CD14-positive monocyte (primary cell): ENCODE results near the gene MAS1. TPM values are rescaled to one million over a fixed set of nuclear protein-coding genes. Genes with fewer than 3 reads are reported as not detected.

ENCODE experiments used
- DNase-seq, 3 donors: peaks; one replicate each; pipeline ENCODE4 v3.0.0-alpha.2; 2011 to 2022
- H2AFZ ChIP-seq: 2 replicates; pipeline ENCODE4 v1.6.0; 2012; ENCODE audit warnings: mild to moderate bottlenecking, low read depth, low read length, inconsistent platforms; ENCODE audit not compliant: insufficient read depth, poor library complexity, severe bottlenecking
- H3K27ac ChIP-seq, 2 donors: 1 replicate in 1 of 2; 2 replicates in 1 of 2; pipeline ENCODE4 v1.5.1; 2012 to 2013; ENCODE audit warnings: low read length in 2 of 2, control low read depth in 1 of 2, inconsistent platforms in 1 of 2, low read depth in 1 of 2, mild to moderate bottlenecking in 1 of 2
- H3K27me3 ChIP-seq, 2 donors: one replicate each; pipeline versions ENCODE4 v1.6.0 to v1.6.1; 2011 to 2013; ENCODE audit warnings: low read length in 2 of 2; ENCODE audit not compliant: control insufficient read depth in 2 of 2, insufficient read depth in 2 of 2
- H3K36me3 ChIP-seq, 2 donors: replicated peaks in 1 of 2; 1 replicate in 1 of 2; 2 replicates in 1 of 2; pipeline versions ENCODE4 v1.5.1 to v1.6.1; 2012 to 2013; ENCODE audit warnings: low read length in 2 of 2, control low read depth in 1 of 2, inconsistent platforms in 1 of 2, mild to moderate bottlenecking in 1 of 2; ENCODE audit not compliant: insufficient read depth in 2 of 2, control insufficient read depth in 1 of 2
- H3K4me1 ChIP-seq, 2 donors: 1 replicate in 1 of 2; 2 replicates in 1 of 2; pipeline versions ENCODE4 v1.5.1 to v1.6.1; 2012 to 2013; ENCODE audit warnings: low read length in 2 of 2, control low read depth in 1 of 2, inconsistent platforms in 1 of 2, mild to moderate bottlenecking in 1 of 2, moderate library complexity in 1 of 2; ENCODE audit not compliant: insufficient read depth in 2 of 2, control insufficient read depth in 1 of 2
- H3K4me2 ChIP-seq: replicated peaks from 2 replicates; pipeline ENCODE3; 2012; ENCODE audit warnings: low read length, moderate library complexity, mild to moderate bottlenecking; ENCODE audit not compliant: poor library complexity, severe bottlenecking; ENCODE audit errors: extremely low read depth
- H3K4me3 ChIP-seq, 3 experiments: fragments of 200-600 bp in 1 of 3; sonication (generic) in 1 of 3; replicated peaks in 1 of 3; 1 replicate in 2 of 3; 2 replicates in 1 of 3; pipeline ENCODE4 v1.5.1; 2011 to 2013; ENCODE audit warnings: low read length in 3 of 3, mild to moderate bottlenecking in 3 of 3, control low read depth in 2 of 3, low read depth in 2 of 3, inconsistent platforms in 1 of 3, moderate library complexity in 1 of 3
- H3K79me2 ChIP-seq: 2 replicates; pipeline ENCODE4 v1.6.0; 2012; ENCODE audit warnings: mild to moderate bottlenecking, control low read depth, inconsistent platforms, low read length, moderate library complexity; ENCODE audit not compliant: insufficient read depth
- H3K9ac ChIP-seq: 2 replicates; pipeline ENCODE4 v1.6.0; 2017; ENCODE audit warnings: low read length, mild to moderate bottlenecking; ENCODE audit not compliant: insufficient read depth, poor library complexity, severe bottlenecking
- H3K9me3 ChIP-seq, 2 donors: replicated peaks in 1 of 2; 1 replicate in 1 of 2; 2 replicates in 1 of 2; pipeline versions ENCODE4 v1.5.1 to v1.6.1; 2012 to 2013; ENCODE audit warnings: low read length in 2 of 2, control low read depth in 1 of 2; ENCODE audit not compliant: control insufficient read depth in 1 of 2, insufficient read depth in 1 of 2
- H4K20me1 ChIP-seq: 2 replicates; pipeline ENCODE4 v1.6.0; 2012; ENCODE audit warnings: mild to moderate bottlenecking, low read length, control low read depth, moderate library complexity; ENCODE audit not compliant: insufficient read depth
- H3K27ac Mint-ChIP-seq, 7 donors: one replicate each; pipeline ENCODE4 v1.8.0; 2020; ENCODE audit warnings: mild to moderate bottlenecking in 7 of 7, mixed read lengths in 7 of 7, moderate library complexity in 6 of 7, inconsistent platforms in 2 of 7
- H3K27me3 Mint-ChIP-seq, 3 donors: one replicate each; pipeline ENCODE4 v1.8.0; 2021 to 2022; ENCODE audit warnings: low read depth in 3 of 3, mild to moderate bottlenecking in 3 of 3, mixed read lengths in 3 of 3, moderate library complexity in 3 of 3, inconsistent platforms in 1 of 3
- H3K36me3 Mint-ChIP-seq, 2 donors: one replicate each; pipeline ENCODE4 v1.8.0; 2020; ENCODE audit warnings: mixed read lengths in 2 of 2, inconsistent platforms in 1 of 2, mild to moderate bottlenecking in 1 of 2
- H3K4me1 Mint-ChIP-seq: one replicate; pipeline ENCODE4 v1.8.0; 2020; ENCODE audit warnings: mild to moderate bottlenecking, mixed read lengths
- H3K4me3 Mint-ChIP-seq, 2 donors: one replicate each; pipeline ENCODE4 v1.8.0; 2020; ENCODE audit warnings: mild to moderate bottlenecking in 2 of 2, mixed read lengths in 2 of 2, moderate library complexity in 1 of 2
- H3K9me3 Mint-ChIP-seq, 7 donors: one replicate each; pipeline ENCODE4 v1.8.0; 2020 to 2022; ENCODE audit warnings: mixed read lengths in 7 of 7, mild to moderate bottlenecking in 6 of 7, moderate library complexity in 6 of 7, inconsistent platforms in 2 of 7
- WGBS: methylation state at CpG from one replicate; pipeline ENCODE4 v1.1.5; 2013; ENCODE audit warnings: missing lambda C conversion rate; ENCODE audit not compliant: insufficient coverage; 5-methylcytosine and 5-hydroxymethylcytosine counted together
- intact Hi-C, 2 donors: fragments of 100-400 bp; cut with micrococcal nuclease; formaldehyde crosslinking; loops; one replicate each; pipeline versions ENCODE4 v1.15.0 to v1.15.1; 2023
- polyA plus RNA-seq, 3 donors: library from polyadenylated mRNA; depleted of rRNA in 1 of 3; unstranded in 2 of 3; stranded (reverse) in 1 of 3; fragments of 300-500 nt in 2 of 3; fragments of >200 nt in 1 of 3; fragmentation: Illumina TruSeq in 2 of 3; gene quantifications; 1 replicate in 2 of 3; 2 replicates in 1 of 3; pipeline ENCODE4 v1.2.3, GENCODE V29; 2012 to 2021
- TF ChIP-seq, protein P1 (sequence below): fragments of 200-600 bp; IDR thresholded peaks from one replicate; pipeline ENCODE4 v1.8.0; 2022; ENCODE audit warnings: antibody characterized with exemption, mild to moderate bottlenecking

The MAS1 gene
- polyA plus RNA-seq, 3 donors = not detected

DNA sequence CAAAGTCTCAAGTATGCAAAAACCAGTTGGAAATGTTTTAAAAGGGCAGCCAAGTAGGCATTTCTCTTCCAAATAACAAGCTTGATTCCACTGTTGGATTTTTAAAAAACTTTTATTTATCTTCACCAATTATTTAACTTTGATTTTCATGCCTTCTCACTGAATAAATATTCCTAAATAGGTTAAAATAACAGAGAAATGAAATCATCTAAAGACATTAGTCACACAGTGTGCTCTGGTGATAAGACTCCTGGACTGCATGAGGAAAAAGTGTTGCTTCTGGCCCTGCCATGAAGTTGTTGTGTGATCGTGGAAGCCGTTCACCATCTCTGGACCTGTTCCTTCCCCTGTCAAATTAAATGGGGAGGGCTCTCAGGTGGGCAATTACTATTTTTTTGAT is 44.3 kb downstream of the MAS1 start:
- H4K20me1 ChIP-seq = no peaks in the 10 kb centered on the region
- peaks cover 13 to 14% of the 10 kb centered on the region in 2 donors for H3K27me3 ChIP-seq
- H3K36me3 Mint-ChIP-seq = no peaks in the 10 kb centered on the region
- no peaks in the 10 kb centered on the region for H3K36me3 ChIP-seq
- H3K4me3 ChIP-seq = no peak overlapping the region
- no peaks in the 10 kb centered on the region for H3K4me1 ChIP-seq
- H3K9ac ChIP-seq = no peak overlapping the region
- peaks cover 4 to 11% (median 8%) of the 10 kb centered on the region in 7 donors for H3K9me3 Mint-ChIP-seq
- H3K4me2 ChIP-seq = no peak overlapping the region
- DNase-seq = no peak
- H3K79me2 ChIP-seq = no peaks in the 10 kb centered on the region
- H3K9me3 ChIP-seq = peaks cover 8 to 10% of the 10 kb centered on the region in 2 donors
- TF ChIP-seq, protein P1, sequence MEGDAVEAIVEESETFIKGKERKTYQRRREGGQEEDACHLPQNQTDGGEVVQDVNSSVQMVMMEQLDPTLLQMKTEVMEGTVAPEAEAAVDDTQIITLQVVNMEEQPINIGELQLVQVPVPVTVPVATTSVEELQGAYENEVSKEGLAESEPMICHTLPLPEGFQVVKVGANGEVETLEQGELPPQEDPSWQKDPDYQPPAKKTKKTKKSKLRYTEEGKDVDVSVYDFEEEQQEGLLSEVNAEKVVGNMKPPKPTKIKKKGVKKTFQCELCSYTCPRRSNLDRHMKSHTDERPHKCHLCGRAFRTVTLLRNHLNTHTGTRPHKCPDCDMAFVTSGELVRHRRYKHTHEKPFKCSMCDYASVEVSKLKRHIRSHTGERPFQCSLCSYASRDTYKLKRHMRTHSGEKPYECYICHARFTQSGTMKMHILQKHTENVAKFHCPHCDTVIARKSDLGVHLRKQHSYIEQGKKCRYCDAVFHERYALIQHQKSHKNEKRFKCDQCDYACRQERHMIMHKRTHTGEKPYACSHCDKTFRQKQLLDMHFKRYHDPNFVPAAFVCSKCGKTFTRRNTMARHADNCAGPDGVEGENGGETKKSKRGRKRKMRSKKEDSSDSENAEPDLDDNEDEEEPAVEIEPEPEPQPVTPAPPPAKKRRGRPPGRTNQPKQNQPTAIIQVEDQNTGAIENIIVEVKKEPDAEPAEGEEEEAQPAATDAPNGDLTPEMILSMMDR = no peak
- H2AFZ ChIP-seq = no peak overlapping the region
- no peak overlapping the region for H3K27ac ChIP-seq
- no peak overlapping the region for H3K4me3 Mint-ChIP-seq
- intact Hi-C loops = no loop called here
- WGBS = 93% methylated on average over 2 of the region's 2 CpGs
- H3K27me3 Mint-ChIP-seq = peaks cover 16 to 43% (median 36%) of the 10 kb centered on the region in 3 donors
- H3K4me1 Mint-ChIP-seq = peaks cover 3% of the 10 kb centered on the region
- H3K27ac Mint-ChIP-seq = no peak overlapping the region

DNA sequence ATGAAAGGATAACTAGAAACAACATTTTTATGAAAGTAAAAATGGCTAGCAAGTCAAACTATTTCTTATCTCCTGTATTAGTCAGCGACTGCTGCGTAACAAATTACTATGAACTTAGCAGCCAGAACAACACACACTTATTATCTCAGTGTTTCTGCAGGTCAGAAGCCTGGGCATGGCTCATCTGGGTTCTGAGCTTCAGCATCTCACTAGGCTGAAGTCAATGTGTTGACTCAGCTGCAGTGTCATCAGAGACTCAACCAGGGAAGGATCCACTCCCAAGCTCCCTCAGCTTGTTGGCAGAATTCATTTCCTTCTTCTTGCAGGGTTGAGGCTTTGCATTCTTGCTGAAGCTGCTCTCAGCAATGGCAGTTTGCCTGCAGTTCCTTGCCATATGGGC is 44.8 kb downstream of the MAS1 start:
- H3K27me3 ChIP-seq = peaks cover 13 to 14% of the 10 kb centered on the region in 2 donors
- H3K4me1 Mint-ChIP-seq = peaks cover 3% of the 10 kb centered on the region
- peaks cover 4 to 11% (median 8%) of the 10 kb centered on the region in 7 donors for H3K9me3 Mint-ChIP-seq
- no peak overlapping the region for H3K4me2 ChIP-seq
- no peak overlapping the region for H3K27ac Mint-ChIP-seq
- no peak for DNase-seq
- H3K36me3 Mint-ChIP-seq = no peaks in the 10 kb centered on the region
- no peaks in the 10 kb centered on the region for H3K36me3 ChIP-seq
- intact Hi-C loops = no loop called here
- H4K20me1 ChIP-seq = no peaks in the 10 kb centered on the region
- H2AFZ ChIP-seq = no peak overlapping the region
- TF ChIP-seq, protein P1 = no peak
- H3K27ac ChIP-seq = no peak overlapping the region
- WGBS = 94% methylated on average over 2 of the region's 2 CpGs
- H3K27me3 Mint-ChIP-seq = peaks cover 18 to 45% (median 42%) of the 10 kb centered on the region in 3 donors
- H3K79me2 ChIP-seq = no peaks in the 10 kb centered on the region
- H3K4me3 ChIP-seq = no peak overlapping the region
- no peaks in the 10 kb centered on the region for H3K4me1 ChIP-seq
- H3K9ac ChIP-seq = no peak overlapping the region
- peak overlapping the region in 1 of 2 donors; percentile 46 for H3K4me3 Mint-ChIP-seq
- H3K9me3 ChIP-seq = peaks cover 8 to 10% of the 10 kb centered on the region in 2 donors
